ENCODE results near the gene SLC25A30.
"Not testable (repeated sequence)": the region's sequence is repeated elsewhere in the genome, so short reads cannot be mapped to it uniquely, and the experiment has no call there.

Gene SLC25A30

DNA sequence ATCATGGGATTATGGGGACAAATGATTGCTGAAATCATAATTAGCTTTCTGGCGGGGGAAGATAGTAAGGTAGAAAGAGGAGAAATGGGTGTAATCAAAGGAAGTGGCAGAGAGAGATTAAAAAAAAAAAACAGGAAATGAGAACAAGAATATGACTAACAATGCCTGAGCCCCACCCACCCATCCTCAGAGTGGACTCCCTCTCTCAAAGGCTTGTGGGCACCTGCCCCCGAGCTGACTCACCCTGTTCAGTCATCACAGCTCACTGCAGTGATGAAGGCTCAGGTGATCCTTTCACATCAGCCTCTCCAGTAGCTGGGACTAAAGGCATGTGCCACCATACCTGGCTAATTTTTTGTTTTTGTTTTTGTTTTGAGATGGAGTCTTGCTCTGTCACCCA, 50.8 kb downstream of the SLC25A30 start:
- no peak for DNase-seq (ENCODE audit: low spot score)

DNA sequence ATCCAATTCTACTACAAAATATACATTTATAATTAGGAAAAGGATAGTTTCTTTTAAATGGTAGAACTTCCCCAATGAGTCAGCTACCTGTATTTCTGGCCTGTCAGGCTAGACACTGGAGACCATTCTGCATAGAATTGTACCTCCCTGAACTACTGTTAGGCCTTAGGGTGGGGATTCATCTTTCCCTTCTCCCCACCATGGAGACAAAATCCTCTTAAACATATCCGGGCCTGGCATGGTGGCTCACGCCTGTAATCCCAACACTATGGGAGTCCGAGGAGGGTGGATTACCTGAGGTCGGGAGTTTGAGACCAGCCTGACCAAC, 52.7 kb downstream of the SLC25A30 start:
- DNase-seq (ENCODE audit: low spot score) = no peak

DNA sequence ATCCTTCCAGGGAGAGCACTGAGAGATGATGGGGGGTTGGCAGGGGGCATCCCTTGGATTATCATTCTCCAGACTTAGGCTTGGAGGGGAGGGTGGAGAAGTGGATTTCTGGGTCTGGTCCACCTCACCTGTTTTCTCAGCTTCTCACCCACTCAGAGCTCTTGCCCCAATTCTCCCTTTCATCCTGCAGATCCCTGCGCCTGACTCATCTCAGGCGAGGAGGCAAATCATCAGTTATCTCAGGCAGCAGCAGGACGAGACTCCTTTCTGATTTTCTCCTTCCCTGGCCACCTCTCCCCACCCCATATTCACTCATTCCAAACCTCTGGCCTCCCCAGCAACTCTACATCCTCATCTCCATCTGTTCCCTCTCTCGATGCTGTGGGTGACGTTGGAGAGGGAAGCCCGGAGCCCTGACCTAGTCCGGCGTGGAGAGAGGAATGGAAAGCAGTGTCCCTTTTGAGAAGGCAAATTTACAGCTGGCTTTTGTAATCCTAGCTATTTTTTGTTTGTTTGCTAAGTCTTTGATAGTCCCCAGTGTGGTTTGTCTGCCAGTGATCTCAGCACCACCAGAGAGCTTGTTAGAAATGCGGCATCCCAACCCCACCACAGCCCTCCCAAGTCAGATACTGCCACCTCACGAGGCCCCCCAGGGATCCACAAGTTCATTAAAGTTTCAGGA, 53.2 kb downstream of the SLC25A30 start:
- no peak for DNase-seq (ENCODE audit: low spot score)

DNA sequence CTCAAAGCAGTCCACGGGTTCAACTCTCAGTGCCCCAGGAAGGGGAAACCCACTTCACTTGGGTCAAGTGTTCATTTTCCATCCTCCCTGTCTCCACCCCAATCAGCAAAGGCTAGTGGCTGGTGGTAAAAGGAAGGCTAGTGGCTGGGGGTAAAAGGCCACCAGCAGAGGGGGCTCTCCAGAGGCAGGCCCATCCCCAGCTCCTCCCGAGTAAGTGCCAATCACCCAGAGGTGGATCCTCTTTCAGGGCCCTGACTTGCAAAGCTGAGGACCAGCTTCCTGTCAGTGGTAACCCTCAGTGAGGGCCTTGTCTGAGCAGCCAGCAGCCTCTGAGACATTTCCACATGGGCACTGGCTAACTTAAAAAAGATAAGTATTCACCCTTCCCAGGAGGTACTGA, 55.2 kb downstream of the SLC25A30 start:
- DNase-seq (ENCODE audit: low spot score) = no peak

DNA sequence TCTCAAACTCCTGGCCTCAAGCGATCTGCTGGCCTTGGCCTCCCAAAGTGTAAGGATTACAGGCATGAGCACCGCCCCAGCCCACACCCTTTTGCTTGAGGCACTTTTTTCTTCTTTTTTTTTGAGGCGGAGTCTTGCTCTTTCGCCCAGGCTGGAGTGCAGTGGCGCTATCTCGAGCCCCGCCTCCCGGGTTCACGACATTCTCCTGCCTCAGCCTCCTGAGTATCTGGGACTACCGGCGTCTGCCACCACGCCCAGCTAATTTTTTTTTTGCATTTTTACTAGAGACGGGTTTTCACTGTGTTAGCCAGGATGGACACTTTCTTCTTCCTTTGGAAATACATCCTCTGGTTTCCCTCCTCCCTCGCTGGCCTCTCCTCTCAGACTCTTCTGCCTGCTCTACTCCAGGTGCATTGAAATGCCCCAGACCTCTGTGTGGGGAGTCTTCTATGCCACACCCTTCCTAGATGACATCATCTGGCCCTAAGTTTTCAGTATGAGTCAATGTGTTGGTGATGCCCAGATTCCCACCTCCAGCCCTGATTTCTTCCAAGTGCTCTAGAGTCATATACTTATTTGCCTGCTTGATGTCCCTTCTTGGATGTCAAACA, 56.5 kb downstream of the SLC25A30 start:
- DNase-seq (ENCODE audit: low spot score) = no peak

DNA sequence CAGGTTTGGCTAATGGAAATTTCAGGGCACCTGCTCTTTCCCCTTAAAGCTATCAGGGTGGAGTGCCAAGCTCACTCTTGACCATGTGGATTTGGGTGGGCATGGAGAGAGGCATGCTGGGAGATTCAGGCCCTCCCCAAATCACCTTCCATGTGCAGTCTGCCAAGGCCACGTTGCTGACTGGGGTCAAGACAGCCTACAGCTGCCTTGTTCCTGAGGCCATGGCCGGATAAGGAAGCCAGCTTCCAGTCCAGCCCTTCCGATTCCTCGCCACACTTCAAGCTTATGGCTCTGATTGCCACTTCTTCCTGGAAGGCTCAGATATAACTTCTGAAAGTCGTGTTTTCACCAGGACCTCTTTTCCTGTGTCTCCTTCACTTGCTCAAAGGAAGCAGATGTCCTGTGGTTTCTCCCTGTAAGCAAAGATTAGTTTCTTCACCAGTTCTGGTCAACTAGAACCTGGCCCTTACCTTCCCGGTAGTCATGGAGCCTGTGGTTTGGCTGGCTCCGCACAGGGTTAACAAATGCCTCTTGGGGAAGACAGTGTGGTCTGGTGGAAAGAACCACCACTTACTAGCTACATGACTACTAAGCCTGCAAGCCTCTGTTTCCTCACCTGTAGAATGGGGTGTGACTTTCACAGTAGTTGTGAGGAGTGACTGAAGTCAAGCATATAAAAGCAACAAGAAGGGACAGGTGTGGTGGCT, 61.1 kb downstream of the SLC25A30 start:
- DNase-seq (ENCODE audit: low spot score) = no peak

DNA sequence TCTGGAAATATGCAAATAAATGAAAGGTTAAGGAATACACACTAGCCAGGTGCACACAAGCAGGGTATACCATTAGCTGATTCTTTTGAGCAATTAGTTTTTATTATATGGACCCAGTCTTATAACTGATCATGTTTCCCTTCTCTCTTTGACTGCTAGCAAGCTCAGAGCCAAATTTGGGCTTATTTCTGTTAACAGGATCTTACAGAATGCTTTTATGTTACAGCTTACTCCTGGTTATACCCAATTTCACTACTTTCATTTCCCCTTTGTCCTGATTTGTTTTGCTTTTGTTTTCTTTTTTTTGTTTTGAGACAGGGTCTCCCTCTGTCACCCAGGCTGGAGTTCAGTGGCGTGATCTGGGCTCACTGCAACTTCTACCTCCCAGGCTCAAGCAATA, 64.3 kb downstream of the SLC25A30 start:
- no peak for DNase-seq (ENCODE audit: low spot score)

DNA sequence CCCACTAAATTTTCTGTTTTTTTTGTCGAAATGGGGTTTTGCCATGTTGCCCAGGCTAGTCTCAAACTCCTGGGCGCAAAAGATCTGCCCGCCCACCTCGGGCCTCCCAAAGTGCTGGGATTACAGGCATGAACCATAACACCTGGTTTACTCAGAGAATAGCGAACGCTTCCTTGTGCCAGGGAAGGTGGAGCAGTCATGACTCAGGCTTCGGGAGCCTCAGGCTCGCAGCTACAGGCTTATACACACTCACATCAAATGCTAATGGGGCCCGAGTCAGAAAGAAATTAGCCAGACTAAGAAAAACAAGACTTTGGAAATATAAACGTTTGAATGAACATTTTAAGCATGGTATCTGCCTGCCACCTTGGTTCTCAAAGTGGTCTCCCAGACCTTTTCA, 66.1 kb downstream of the SLC25A30 start:
- DNase-seq (ENCODE audit: low spot score) = no peak

DNA sequence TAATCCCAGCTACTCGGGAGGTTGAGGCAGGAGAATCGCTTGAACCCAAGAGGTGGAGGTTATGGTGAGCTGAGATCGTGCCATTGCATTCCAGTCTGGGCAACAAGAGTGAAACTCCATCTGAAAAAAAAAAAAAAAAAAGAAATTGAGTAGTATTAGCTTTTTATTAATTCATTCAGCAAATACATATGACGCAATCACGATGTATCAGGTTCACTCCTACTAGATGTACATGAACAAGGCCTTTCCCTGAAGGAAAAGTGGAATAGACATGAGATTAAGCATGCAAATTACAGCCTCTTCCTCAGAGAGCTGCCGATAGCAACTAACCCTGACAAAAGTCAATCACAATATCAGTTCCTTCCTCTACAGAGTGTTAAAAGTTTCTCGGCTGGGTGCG, 68.0 kb downstream of the SLC25A30 start:
- DNase-seq (ENCODE audit: low spot score) = no peak

DNA sequence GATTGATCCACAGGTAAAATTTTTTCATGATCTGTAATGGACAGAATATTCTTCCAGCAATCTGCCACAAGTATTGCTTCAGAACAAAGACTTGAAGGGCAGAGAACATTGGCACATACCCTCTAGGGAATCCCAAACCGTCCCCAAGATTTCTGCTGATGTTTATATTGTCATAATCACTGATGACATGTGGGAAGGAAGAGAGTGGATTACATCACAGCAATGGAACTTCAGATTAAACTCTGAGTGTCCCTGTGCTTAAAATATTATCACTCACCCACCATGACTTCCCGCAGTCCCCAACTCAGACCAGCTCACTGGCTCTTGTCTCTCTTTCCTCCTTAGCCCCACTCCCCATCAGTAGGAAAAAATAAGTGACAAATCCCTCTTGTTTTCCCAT, 68.7 kb downstream of the SLC25A30 start:
- no peak for DNase-seq (ENCODE audit: low spot score)

DNA sequence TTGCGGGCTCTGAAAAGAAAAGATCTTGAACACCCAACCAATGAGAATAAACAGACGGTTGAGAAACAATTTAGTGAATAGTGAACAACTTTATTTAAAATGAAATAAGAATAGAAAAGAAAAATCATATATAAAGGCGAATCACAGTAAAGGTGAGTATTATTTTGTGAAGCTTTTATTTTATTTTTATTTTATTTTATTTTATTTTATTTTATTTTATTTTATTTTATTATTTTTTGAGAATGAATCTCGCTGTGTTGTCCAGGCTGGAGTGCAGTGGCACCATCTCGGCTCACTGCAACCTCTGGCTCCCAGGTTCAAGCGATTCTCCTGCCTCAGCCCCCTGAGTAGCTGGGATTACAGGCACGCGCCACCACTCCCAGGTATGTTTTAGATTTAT, 74.1 kb downstream of the SLC25A30 start:
- not testable (repeated sequence) for DNase-seq (ENCODE audit: low spot score)

Data from ecto neural progenitor cell (in vitro differentiated cells).